OCI-M2 (cell line): ENCODE results near the gene CLDN34.

Experiments
- DNase-seq: peaks from one replicate; lab custom pipeline; 2025; ENCODE audit not compliant: unreplicated experiment; lab: John Stamatoyannopoulos, UW

Gene CLDN34

DNA sequence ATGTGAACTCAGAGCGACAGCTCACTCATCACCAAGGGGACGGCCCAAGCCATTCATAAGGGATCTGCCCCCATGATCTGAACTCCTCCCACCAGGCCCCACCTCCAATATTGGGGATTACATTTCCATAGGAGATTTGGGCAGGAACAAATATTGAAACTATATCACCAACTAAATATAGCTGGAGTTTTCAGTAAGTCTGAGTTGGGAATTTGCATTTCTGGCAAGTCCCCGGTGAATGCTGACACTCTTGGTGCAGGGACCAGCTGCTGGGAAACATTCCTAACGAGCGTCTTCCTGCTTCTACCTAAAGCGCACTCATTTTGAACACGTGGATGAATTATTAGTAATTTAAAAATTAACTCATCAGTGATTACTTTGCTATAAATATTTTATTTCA is 13.2 kb downstream of the CLDN34 start:
- no peak for DNase-seq

DNA sequence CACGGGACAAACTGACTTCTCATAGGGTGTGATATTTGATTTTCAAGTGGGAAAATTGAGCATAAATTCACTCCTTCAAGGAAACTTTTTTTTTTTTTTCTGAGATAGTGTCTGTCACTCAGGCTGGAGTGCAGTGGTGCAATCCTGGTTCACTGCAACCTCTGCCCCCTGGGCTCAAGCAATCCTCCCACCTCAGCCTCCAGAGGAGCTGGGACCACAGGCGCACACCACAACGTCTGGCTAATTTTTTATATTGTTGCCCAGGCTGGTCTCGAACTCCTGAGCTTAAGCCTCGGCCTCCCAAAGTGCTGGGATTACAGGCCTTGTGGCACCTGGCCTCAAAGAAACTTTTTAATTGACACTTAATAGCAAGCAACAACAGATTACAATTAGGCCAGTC is 13.8 kb downstream of the CLDN34 start:
- DNase-seq: no peak

DNA sequence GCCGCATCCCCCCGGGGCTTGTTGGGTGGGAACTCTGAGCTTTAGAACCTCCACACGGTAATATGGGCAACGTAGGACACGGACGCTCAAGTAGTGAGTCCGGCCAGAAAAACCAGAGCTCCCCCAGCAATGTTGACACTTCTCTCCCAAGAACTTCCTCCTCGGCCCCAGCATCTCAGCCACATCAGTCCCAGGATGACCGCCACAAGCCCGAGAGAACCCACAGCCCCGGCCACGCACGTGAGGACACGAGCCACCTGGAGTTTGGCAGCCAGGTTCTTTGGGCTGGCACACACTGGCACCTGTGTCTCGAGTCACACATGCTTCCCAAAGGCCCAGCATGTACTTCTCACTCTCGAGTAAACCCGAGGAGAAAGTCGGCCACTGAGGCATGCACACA is 16.3 kb downstream of the CLDN34 start:
- no peak for DNase-seq

DNA sequence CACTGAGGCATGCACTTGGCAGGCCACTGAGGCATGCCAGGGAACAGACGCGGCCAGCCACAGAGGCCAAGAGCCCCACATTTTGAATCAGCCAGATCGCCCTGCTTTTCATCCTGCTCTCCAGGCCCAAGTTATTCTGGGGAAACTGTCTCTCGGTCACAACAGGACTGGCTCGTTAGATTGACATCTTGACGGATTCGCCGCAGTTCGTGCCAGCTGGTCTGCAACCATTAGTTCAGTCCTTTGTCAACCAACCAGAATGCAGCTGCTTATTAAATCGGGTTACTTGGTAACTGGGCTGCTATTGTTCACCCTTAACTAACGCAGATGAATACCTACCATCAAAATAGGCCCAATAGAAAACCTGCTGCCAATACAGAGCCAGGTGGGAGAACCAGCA is 16.7 kb downstream of the CLDN34 start:
- DNase-seq: no peak

DNA sequence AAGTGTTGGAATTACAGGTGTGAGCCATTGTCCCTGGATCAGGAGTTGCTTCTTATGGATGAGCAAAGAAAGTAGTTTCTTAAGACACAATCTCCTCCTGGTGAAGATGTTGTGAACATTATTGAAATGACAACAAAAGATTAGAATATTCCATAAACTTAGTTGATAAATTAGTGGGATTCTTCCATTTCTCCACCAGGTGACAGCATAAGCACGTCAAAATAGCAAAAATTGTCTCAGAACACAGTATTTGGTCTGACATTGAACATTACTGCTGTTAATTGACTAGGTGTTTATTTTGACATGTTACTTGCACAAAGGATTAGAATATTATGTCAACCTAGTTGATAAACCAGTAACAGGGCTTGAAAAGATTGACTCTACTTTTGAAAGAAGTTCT is 21.6 kb downstream of the CLDN34 start:
- DNase-seq: no peak

DNA sequence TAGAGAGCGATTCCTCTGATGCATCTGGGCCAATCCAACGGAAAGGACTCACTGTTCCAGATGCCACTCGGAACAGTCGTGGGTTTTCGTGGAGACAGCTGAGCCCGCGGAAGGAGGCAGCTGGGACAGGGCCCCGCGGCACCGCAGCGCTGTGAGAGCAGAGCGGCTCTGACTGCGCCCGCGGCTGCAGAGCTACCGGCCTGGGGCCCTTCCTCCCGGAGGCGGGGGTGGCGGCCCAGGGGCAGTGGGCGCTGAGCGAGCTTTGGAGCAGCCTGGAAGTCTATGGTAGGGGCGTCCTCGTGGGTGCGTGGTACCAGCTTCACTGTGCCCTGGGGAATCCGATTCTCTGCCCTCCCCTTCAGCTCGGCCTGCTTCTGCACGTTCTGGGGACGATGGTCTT is 24.9 kb downstream of the CLDN34 start:
- no peak for DNase-seq

DNA sequence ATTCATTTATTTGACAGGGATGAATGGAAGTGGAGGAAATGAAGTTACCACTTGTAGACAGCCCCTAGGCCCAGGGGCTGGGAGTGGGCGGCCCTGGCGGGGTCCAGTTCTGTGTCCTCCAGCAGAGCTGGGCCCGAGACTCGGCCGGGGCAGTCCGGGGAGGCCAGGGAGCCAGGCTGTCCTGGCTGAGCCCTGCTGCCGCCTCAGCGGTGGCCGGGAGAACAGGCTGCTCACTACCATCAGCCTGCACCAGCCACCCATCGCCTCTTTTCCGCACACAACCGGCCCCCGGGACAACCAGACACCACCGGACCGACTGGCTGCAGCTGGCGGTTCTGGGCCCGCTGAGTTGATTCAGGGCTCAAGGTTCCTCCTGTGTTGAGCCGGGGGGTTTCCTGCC is 25.6 kb downstream of the CLDN34 start:
- no peak for DNase-seq

DNA sequence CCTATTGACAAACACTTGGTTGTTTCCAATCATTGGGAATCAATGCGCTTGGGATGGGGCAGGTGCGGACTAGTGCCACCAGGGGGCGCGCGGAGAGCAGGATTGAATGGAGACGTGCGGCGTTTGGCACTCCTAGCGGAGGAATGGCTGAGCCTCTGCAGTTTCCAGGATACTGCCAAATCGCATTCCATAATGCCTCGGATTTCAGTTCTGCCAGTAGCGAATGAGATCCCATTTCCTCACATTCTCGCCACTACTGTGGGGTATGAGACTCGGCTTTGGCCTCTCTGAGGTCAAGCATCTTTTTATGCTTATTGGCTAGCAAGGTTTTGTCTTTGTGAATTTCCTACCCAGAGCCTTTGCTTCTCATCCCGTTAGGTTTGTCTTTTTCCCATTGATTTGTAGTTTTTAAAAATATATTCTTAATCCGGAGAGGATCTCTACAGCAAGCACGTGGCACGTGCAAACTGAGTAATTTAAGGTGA is 28.7 kb downstream of the CLDN34 start:
- no peak for DNase-seq

DNA sequence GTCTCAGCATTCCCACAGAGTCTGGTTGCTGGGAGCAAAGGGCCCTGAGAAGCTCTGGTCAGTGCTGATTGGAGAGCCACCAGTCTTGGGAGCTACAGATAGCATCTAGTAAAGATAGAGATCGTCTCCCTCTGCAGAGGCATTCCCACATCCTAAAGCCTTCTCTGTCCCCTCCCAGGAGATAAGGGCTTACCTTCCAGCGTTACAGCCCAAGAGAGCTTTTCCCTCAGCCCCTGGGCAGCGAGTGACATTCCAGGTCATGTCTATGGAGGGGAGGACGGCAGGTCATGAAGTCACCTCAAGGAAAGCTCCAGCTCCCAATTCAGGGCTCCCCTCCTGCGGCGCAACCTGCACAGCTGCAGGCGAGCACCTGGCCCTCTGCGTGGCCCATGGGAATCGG is 29.9 kb downstream of the CLDN34 start:
- DNase-seq: no peak

DNA sequence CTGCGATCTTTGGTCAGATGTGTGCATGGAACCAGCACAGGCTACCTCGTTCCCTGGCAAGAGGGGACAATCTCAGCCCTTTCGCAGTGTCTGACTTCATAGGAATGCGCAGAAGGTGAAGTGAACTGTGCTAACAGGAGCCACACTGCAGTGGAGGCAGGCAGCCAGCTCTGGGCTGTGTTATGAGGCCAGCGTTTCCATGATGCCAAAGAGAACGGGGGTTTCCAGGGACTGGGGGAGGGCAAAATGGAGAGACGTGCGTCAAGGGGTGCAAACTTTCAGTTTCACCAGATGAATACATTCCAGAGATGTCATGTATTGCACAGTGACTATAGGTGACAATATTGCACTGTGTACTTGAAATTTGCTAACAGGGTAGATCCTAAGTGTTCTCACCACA is 30.4 kb downstream of the CLDN34 start:
- no peak for DNase-seq

DNA sequence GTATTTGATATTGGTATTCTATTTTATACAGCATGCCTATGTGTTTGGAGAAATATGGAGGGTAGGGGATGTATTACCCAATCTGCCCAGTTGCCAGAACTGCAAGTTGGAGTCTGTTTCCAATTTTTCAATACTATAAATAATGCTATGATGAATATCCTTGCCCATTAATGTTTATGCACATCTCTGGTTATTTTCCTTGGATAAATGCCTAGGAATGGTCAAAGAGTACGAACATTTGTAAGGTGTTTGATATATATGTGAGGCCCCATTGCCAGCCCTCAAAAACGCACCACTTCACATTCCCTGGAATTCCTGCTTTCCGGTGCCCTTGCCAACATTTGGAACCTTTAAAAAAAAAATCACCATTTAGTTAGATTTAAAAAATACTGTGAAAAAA is 34.3 kb downstream of the CLDN34 start:
- DNase-seq: no peak

DNA sequence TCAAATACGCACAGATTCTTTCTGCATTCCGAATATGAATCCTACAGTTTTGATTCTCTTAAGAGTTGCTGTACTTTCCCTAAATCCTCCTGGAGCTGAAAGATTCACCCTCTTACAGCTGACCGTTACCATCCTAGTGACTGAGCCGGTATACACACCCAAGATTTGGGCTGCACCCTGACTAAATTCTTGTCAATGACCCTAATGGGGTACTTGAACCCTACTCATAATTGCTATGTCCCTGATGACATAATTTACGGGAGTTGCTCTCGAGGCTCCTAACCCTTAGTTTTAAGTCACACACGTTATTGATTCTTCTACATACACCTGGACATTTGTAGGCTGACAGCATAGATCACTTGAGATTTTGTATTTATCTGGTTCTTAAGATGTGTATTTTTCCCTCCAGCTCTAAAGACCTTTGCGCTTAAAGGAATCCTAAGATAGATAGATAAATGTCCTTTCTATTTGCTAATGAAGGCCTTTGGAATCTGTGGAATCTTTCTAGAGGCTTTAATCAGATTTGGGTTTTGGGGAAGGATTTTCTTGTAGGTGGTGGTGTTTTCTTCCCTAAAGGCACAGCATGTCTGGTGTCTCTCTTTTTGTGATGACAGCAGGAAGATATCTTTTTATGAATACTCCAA is 37.8 kb downstream of the CLDN34 start:
- DNase-seq: no peak

DNA sequence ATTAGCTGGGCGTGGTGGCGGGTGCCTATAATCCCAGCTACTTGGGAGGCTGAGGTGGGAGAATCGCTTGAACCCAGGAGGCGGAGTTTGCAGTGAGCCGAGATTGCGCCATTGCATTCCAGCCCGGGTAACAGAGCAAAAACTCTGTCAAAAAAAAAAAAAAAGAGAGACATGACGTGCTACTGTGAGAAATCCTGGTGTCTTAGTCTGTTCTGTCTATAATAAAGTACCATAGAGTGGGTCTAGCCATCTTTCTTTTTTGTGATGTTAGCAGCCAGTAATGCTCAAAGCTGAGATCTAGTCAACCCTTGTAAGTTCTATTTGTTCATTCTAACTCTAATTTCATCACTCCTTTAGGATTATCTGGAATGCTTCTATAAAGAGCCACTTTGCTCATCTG is 38.9 kb downstream of the CLDN34 start:
- DNase-seq: no peak

DNA sequence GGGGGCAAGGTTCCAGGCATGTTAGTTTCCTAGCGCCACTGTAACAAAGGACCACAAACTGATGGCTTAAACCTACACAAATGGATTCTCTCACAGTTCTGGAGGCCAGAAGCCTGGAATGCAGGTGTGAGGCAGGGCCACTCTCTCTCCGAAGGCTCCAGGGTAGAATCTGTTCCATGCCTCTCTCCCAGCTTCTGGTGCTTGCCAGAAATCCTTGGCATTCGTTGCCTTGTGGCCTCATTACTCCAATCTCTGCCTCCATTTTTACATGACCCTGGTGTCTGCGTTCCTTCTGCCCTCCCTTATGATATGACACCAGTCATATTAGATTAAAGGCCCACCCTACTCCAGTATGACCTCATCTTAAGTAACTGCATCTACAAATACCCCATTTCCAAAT is 39.6 kb downstream of the CLDN34 start:
- no peak for DNase-seq

DNA sequence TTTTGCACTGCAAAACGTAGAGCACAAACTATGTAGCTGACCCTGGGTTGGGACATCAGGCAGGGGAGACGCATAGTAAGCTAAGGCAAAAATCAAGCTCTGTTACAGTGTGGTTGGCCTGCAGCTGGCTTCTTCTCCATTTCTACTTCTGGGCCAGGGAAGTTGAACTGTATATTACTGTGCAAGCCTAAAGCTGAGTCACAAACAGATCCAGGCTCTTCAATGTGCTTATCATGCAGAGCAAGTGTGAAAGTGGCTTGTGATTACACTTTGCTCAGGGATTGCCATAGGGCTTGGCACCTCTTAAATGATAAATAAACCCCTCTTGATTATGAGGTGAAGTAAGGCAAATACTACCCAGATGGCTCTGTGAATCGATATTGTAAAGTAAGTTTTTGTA is 40.5 kb downstream of the CLDN34 start:
- DNase-seq: no peak

DNA sequence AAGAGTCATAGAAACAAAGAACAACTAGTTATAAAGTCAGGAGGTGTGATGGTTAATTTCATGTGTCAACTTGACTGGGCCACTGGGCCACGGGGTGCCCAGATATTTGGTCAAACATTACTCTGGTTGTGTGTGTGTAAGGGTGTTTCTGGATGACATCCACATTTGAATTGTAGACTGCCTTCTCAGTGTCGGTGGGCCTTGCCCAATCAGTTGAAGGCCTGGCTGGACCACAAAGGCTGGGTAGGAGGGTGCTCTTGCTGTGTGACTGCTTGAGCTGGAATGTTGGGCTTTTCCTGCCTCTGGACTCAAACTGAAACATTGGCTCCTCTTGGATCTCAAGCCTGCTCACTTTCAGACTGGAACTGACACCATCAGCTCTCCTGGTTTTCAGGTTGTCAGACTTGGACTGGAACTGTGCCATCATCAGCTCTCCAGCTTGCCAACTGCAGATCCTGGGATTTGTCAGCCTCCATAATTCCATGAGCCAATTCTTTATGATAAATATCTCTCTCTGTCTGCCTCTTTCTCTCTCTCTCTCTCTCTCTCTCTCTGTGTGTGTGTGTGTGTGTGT is 41.4 kb downstream of the CLDN34 start:
- DNase-seq: no peak

DNA sequence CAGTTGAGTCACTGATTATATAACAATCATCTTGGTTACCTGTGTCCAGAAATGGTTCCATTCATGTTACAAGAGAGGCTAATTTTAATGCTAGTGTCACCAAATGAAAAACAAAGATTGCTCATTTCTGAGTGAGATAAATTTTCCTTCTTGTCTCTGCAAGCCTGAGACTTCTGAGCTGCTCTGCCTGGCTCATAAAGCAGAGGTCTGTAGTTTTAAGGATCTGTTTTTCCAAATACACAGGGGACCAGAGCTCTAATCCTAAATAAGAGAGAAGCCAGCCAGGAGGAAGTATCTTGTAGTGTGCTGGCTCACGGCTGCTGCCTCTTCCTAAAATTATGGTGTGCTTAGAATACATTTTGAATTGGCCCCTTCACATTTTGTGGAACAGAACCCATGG is 42.6 kb downstream of the CLDN34 start:
- DNase-seq: no peak

DNA sequence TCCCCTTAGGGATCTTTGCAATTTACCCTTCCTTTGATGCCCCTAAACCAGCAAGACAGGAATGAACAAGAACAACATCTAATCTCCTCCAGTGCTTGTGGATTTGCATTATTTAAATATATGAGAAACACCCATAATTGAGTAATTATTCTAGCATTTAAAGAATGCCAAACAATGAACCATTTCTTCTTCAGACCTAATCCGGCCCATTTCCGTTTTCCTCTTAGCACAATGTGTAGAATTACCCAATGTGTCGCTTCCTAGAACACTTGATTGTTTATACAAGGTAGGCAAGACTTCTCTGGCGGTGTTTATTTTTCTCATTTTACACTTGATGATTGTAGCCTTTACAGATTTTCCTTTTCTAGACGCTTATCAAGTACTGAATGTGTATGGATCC is 43.5 kb downstream of the CLDN34 start:
- no peak for DNase-seq

DNA sequence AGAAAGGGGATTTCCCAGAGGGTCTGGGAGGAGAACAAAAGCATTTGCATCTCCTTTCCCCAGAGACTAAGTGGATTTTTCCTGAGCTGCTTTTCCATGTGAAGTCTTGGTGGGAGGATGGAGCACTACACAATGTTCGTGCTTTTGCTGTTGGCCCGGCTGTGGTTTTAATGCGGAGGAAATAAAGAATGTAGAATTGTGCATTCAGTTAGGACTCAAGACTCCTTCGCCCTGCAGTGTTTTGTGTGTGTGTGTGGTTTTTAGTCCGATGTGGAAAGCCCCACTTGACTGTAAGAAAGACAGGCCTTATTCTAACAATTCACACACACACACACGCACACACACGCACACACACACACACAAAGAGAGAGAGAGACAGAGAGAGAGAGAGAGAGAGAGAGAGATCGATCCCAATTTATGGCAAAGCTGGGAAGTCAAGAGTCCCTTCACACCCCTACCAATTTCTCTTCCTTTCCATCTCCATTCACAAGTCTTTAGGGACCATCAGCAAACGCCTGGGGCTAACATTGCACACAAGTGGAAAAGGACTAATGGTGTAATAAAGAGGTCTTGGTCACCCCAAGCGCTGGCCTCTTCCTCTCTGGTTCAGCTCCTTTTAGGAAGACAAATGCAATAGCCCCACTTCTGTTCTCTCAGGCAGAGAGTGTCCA is 44.2 kb downstream of the CLDN34 start:
- DNase-seq: no peak

DNA sequence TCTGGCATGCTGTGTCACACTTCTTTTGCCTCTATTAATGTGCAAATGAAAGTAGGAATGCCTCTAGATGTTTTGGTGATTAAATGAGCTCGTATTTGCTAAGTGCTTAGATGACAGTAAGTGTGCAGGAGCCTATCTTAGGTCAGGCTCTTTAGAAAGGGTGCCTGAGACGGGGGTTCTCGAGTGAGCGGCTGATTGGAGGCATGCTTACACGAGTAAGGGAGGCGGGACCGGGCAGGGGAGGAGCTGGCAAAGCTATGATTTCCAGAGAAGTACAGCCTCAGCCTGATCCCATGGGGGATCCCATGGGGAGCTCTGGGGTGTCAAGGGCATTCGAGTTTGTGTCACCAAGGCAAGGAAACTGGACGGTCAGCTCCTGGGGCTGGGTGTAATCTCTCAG is 44.8 kb downstream of the CLDN34 start:
- DNase-seq: no peak

DNA sequence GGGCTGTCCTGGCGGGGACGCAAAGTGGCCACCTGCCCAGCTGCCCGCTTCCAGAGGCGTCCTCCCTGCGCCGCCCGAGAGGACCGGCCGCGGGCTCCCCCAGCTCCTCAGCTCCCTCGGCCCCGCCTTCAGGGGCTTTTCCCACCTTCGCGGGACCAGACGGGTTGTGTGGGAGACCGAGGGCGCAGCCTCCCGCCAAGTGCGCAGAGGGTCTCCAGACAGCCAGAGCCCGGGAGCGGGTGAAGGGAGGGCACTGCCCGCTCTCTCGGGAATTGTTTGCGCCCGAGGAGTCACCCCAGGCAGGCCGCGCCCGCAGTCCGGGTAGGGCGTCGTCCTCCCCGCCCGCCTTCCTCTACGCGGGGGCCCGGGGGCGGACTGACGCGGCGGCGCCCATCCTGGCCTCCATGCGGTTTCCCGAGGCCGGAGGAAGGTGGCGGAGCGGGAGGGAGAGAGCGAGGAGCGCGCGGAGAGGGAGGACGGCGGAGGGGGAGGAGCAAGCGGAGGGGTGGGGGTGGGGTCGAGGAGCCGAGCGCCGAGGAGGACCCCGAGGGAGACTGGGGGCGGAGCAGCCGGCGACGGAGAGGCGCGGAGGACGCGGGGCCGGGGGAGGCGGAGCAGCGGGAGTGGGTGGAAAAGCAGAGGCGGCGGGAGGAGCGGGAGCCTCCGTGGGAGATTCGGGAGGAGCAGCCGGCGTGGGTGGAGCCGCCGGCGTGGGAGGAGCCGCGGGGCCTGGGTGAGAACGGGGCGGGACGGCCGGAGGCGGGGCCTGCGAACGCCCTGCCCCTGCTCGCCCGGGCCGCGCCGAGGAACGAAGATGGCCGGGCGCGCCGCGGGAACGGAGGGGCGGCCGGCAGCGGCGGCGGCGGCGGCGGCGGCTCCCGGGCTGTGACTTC is 47.5 kb downstream of the CLDN34 start:
- no peak for DNase-seq

DNA sequence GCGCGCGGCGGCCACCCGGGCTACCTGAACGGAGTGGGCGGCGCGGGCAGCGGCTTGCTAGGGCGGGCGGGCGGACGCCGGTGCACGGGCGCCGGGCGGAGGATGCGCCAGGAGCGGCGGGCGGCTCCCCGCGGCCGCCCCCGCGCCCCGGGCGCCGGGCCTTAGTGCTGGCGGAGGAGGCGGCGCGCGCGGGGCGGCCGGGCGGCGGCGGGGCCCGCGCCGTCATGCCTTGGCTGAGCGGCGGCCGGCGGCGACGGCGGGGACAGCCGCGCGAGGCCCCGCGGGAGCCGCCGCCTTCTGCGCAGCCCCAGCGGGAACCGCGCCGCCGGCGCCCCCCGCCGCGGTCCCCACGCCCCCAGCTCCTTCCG is 48.2 kb downstream of the CLDN34 start:
- no peak for DNase-seq
